ENCODE measurements around the gene DOK7.

DOK7 gene

DNA sequence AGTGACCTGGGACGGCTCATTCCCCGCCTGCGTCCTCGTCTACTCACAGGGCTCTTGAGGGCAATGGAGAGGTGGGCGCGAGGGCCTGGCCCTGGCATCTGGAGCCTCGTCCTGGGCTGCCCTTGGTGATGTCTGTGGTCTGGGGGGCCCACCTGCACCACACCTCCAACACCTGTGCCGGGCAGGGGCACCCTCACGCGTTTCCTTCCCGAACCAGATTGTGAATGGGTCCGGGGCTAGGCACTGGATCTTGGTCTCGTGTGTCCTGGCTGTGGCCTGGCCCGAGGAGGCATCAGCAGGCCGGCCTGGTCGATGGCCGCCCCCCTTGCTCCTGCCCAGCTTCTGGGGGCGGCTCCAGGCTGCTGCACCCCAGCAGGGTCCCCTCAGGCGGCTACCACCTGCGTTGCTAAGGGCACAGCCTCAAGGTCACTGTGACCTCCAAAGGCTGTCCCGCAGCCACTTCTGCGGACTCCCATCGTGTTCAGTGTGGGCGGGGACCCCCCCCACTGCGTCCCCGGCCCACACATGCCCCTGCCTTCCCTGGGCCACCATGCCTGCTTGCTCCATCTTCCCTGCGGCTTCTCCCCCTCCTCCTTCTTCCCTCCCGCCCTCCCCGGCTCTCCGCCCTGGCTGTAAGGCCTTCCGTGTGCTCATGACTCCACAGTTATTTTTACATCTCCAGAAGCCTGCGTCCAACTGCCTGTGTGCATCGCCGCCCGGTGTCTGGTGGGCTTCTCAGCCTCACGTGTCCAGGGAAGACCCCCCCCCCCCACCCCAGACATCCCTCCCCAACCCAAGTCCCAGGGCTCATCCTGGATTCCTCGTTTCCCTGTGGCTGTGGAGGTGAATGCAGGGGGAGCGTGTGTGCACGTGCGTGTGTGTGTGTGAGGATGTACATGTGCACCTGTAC is 3.8 kb downstream of the DOK7 start:
- H3K9me3 Mint-ChIP-seq: no peaks in the 10 kb centered on the region
- ATAC-seq (replicated peaks): no peak
- no peak for DNase-seq
- H3K36me3 Mint-ChIP-seq (ENCODE audit: insufficient read depth): no peaks in the 10 kb centered on the region
- no peak overlapping the region for H3K4me3 Mint-ChIP-seq
- peaks cover 4% of the 10 kb centered on the region in 2 donors for H3K4me1 Mint-ChIP-seq (ENCODE audit: low read depth in 2 of 2)
- H3K27ac Mint-ChIP-seq: no peak overlapping the region
- H3K27me3 Mint-ChIP-seq: peaks cover 25 to 30% of the 10 kb centered on the region in 2 donors

GRCh38 chr4:3467601-3468031 is 4.5 kb downstream of the DOK7 start:
- Mint-ChIP-seq H3K27me3 (peaks cover 18 to 23% of the 10 kb centered on the region in 2 donors), H3K4me1 (ENCODE audit: low read depth in 2 of 2) (peaks cover 2% of the 10 kb centered on the region in 2 donors), H3K36me3 (ENCODE audit: insufficient read depth) (no peaks in the 10 kb centered on the region), H3K27ac (no peak overlapping the region), H3K9me3 (no peaks in the 10 kb centered on the region), H3K4me3 (no peak overlapping the region)
- DNase-seq (no peak), ATAC-seq (replicated peaks) (no peak)

DNA sequence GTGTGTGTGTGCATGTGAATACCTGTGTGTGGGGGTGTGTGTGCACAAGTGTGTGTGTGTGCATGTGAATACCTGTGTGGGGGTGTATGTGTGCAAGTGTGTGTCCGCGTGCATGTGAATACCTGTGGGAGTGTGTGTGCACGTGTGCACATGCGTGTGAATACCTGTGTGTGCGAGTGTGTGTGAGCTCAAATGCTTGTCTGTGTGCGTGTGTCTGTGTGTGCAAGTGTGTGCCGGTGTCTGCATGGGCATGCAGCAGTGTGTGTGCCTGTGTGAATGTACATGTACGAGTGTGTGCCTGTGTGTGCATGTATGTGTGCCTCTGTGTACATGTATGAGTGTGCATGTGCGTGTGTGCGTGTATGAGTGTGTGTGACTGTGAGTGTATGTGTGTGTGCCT is 5.0 kb downstream of the DOK7 start:
- no peaks in the 10 kb centered on the region for H3K9me3 Mint-ChIP-seq
- H3K27me3 Mint-ChIP-seq: peaks cover 15 to 19% of the 10 kb centered on the region in 2 donors
- no peaks in the 10 kb centered on the region for H3K36me3 Mint-ChIP-seq (ENCODE audit: insufficient read depth)
- no peaks in the 10 kb centered on the region for H3K4me1 Mint-ChIP-seq (ENCODE audit: low read depth in 2 of 2)
- H3K27ac Mint-ChIP-seq: no peak overlapping the region
- no peak overlapping the region for H3K4me3 Mint-ChIP-seq
- DNase-seq (no peak), ATAC-seq (replicated peaks) (no peak)

DNA sequence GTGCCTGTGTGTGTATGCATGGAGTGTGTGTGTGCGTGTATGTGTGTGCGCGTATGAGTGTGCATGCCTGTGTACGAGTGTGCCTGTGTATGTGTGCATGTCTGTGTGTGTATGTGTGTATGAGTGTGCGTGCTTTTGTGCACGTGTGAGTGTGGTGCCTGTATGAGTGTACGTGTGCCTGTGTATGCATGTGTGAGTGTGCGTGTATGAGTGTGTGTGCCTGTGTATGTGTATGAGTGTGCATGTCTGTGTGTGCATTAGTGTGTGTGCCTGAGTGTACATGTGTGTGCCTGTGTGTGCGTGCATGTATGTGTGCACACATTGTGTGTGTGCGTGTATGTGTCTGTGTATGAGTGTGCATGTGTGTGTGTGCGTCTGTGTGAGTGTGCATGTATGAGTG is 5.7 kb downstream of the DOK7 start:
- no peaks in the 10 kb centered on the region for H3K4me1 Mint-ChIP-seq (ENCODE audit: low read depth in 2 of 2)
- no peak overlapping the region for H3K4me3 Mint-ChIP-seq
- DNase-seq (no peak), ATAC-seq (replicated peaks) (no peak)
- H3K27me3 Mint-ChIP-seq: peaks cover 15 to 19% of the 10 kb centered on the region in 2 donors
- no peaks in the 10 kb centered on the region for H3K9me3 Mint-ChIP-seq
- H3K36me3 Mint-ChIP-seq (ENCODE audit: insufficient read depth): no peaks in the 10 kb centered on the region
- no peak overlapping the region for H3K27ac Mint-ChIP-seq

DNA sequence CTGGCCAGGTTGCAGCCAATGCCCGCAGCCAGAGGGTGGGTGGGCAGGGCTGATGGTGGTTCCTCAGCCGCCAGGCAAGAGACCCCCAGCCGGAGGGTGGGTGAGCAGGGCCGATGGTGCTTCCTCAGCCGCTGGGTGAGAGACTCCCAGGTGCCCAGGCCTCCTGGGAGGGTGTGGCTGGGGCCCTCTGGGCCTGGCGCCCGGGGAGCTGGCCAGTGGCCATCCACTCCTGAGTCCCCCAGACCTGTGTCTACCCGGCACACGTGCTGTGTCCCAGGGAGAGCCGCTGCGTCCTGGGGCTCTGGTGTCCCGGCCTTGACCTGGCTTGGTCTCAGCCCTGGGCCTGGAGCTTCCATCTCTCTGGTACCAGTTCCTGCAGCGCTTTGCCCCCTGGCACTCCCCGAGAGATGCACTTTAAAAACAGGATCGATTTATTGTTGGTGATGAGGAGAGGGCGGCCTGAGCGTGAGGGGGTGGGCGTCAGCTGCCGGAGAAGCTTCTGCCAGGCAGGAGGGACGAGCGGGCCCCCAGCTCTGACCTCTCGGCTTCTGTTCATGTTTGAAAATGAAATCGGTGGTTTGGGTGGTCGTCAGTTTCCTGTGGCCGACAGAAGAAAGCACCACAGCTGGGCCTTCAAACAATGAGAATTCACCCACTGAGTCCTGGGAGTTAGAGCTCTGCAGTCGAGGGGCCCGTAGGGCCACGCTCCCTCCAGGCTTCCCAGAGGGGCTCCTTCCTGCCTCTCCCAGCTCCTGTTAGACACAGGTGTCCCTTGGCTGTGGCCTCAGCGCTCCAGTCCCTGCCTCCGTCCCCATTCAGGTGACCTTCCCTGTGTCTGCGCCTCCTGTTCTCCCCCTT is 6.5 kb downstream of the DOK7 start:
- no peaks in the 10 kb centered on the region for H3K36me3 Mint-ChIP-seq (ENCODE audit: insufficient read depth)
- no peaks in the 10 kb centered on the region for H3K4me1 Mint-ChIP-seq (ENCODE audit: low read depth in 2 of 2)
- ATAC-seq (replicated peaks) (no peak), DNase-seq (no peak)
- no peak overlapping the region for H3K27ac Mint-ChIP-seq
- peaks cover 10 to 13% of the 10 kb centered on the region in 2 donors for H3K27me3 Mint-ChIP-seq
- H3K9me3 Mint-ChIP-seq: no peaks in the 10 kb centered on the region
- no peak overlapping the region for H3K4me3 Mint-ChIP-seq

DNA sequence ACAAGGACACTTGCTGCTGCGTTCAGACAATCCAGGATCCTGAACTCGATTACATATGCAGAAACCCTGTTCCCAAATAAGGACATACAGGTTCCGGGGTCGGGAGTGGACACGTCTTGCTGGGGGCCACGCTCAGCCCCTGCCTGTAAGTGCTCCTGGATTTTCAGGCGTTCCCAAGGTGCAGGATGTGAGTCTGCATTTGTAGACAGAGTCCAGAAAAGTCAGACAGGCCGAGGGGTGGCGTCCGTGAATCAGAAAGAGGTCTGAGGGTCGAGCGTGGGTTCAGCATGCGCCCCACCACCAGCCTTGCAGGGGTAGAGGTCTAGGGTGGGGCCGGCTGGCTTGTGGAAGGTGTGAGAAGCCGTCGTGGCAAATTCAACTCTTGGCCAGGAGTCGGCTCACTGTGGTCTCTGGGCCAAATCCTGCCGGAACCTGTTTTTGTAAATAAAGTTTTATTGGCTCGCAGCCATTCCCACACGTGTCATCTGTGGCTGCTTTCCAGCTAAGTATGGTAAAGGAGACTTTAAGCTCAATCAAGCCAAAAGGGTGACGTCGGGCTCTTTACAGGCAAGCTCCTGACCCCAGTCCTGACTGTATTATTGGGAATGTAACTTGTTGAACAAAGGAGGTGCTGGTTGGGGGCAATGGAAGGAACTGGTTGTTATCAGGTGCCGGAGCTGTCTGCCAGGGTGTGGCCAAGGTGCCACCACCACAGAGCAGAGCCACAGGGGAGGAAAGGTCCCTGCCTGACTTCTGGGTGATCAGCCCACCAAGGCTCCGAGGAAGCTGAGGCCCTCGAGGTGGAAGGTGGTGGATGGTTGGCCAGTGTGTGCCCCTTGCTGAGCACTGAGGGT is 7.4 kb downstream of the DOK7 start:
- no peaks in the 10 kb centered on the region for H3K36me3 Mint-ChIP-seq (ENCODE audit: insufficient read depth)
- no peak for DNase-seq
- peaks cover 2 to 5% of the 10 kb centered on the region in 2 donors for H3K27me3 Mint-ChIP-seq
- no peak for ATAC-seq (replicated peaks)
- H3K27ac Mint-ChIP-seq: no peak overlapping the region
- H3K4me1 Mint-ChIP-seq (ENCODE audit: low read depth in 2 of 2): no peaks in the 10 kb centered on the region
- H3K9me3 Mint-ChIP-seq: no peaks in the 10 kb centered on the region
- no peak overlapping the region for H3K4me3 Mint-ChIP-seq

GRCh38 chr4:3471098-3471760 is 8.1 kb downstream of the DOK7 start:
- peaks cover under 1% of the 10 kb centered on the region in 2 donors for H3K27me3 Mint-ChIP-seq
- DNase-seq: no peak

GRCh38 chr4:3471886-3472285 is 8.8 kb downstream of the DOK7 start:
- no peak for DNase-seq
- no peak for ATAC-seq (replicated peaks)
- Mint-ChIP-seq H3K4me3 (no peak overlapping the region), H3K27ac (no peak overlapping the region), H3K9me3 (no peaks in the 10 kb centered on the region), H3K27me3 (peaks cover 7% of the 10 kb centered on the region in 2 donors), H3K36me3 (ENCODE audit: insufficient read depth) (no peaks in the 10 kb centered on the region), H3K4me1 (ENCODE audit: low read depth in 2 of 2) (no peaks in the 10 kb centered on the region)

More at GRCh38 chr4:3471098-3471760, 8.1 kb downstream of the DOK7 start:
- H3K36me3 Mint-ChIP-seq (ENCODE audit: insufficient read depth): no peaks in the 10 kb centered on the region
- ATAC-seq (replicated peaks): no peak
- H3K9me3 Mint-ChIP-seq: no peaks in the 10 kb centered on the region
- H3K4me3 Mint-ChIP-seq: no peak overlapping the region
- no peak overlapping the region for H3K27ac Mint-ChIP-seq
- no peaks in the 10 kb centered on the region for H3K4me1 Mint-ChIP-seq (ENCODE audit: low read depth in 2 of 2)

DNA sequence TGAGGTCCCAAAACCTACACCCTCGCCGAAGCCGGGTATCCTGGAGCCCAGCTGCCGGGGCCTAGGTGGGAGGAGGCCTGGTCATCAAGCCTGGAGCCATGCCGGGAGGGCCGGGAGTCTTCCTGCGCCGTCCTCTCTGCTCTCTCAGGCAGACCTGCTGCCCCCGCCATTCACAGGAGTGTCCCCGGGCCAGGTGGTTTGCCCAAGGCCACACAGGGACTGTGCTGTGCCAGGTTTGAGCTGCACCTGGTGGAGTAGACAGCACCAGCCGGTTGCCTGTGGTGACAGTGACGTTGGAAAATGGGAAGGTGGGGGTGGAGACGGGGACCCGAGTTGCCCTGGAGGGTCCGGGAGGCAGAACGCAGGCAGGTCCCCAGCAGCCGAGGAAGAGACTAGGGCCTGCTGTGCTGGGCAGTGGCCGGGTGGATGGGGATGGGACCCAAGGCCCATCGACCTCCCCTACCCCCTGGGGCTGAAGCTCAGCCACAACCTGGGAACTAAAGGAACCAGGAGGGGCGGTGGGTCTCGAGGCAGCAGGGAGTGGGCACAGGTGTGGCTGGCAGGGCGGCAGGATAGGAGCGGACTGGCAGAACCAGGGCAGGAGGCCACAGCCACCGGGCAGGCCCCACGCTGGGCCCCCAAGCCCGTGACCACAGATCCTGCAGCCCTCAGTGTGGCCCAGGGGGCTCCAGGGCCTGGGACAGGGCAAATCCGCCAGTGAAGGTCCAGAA is 9.5 kb downstream of the DOK7 start:
- Mint-ChIP-seq H3K4me1 (ENCODE audit: low read depth in 2 of 2) (no peaks in the 10 kb centered on the region), H3K27ac (no peak overlapping the region), H3K27me3 (peaks cover 8 to 10% of the 10 kb centered on the region in 2 donors), H3K9me3 (no peaks in the 10 kb centered on the region), H3K36me3 (ENCODE audit: insufficient read depth) (no peaks in the 10 kb centered on the region), H3K4me3 (no peak overlapping the region)
- no peak for DNase-seq
- ATAC-seq (replicated peaks): no peak

DNA sequence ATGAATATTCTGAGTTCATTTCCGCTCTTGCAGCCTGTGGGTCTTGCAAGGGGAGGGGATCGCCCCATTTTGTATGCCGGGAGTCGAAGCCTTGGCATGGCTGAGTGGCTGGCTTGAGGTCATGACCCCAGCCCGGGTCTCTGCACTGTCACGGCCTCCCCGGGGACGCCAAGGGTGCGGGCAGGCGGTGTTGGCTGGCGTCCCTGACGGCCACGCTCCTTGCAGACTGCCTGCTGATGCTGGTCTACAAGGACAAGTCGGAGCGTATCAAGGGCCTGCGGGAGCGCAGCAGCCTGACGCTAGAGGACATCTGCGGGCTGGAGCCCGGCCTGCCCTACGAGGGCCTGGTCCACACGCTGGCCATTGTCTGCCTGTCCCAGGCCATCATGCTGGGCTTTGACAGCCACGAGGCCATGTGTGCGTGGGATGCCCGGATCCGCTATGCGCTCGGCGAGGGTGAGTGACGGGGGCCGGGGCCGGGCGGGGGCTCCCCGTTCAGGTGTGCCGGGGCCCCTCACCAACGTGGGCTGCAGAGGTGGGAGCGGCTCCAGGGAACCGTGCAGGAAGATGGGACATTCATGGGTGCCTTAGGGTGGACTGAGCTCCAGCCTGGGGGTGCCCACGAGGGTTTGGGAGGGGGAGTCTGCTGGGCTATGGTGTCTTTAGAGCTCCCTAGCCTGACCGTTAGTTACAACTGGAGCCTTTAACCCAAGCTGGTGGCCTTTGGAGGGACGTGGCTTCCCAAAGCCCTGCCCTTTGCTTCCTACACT is 10.3 kb downstream of the DOK7 start:
- DNase-seq (no peak), ATAC-seq (replicated peaks) (no peak)
- Mint-ChIP-seq H3K27ac (no peak overlapping the region), H3K27me3 (peaks cover 8 to 10% of the 10 kb centered on the region in 2 donors), H3K36me3 (ENCODE audit: insufficient read depth) (no peaks in the 10 kb centered on the region), H3K4me1 (ENCODE audit: low read depth in 2 of 2) (no peaks in the 10 kb centered on the region), H3K4me3 (no peak overlapping the region), H3K9me3 (no peaks in the 10 kb centered on the region)

DNA sequence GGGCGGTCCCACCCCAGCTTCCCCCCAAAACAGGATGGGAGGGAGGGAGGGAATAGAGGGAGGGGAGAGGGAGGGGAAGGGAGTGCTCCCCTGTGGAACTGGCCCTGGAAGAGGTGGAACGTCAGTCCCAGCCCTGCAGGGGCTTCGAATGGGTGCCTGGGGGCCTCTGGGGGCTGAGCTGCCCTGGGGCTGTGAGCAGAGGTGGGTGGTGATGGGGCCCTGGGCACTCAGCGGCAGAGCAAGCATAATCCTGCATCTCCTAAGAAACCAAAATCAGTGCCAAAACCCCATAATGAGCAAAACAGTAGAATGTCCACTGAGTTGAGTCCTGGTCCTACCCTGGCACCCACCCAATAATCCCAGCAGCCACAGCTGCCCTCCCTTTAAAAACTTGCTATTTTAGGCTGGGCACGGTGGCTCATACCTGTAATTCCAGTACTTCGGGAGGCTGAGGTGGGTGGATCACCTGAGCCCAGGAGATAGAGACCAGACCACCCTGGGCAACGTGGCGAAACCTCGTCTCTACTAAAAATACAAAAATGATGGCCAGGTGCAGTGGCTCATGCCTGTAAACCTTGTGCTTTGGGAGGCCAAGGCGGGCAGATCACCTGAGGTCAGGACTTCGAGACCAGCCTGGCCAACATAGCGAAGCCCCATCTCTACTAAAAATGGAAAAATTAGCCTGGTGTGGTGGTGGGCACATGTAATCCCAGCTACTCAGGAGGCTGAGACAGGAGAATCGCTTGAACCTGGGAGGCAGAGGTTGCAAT is 11.1 kb downstream of the DOK7 start:
- Mint-ChIP-seq H3K4me1 (ENCODE audit: low read depth in 2 of 2) (no peaks in the 10 kb centered on the region), H3K27ac (no peak overlapping the region), H3K27me3 (peaks cover 8 to 10% of the 10 kb centered on the region in 2 donors), H3K4me3 (no peak overlapping the region), H3K9me3 (no peaks in the 10 kb centered on the region), H3K36me3 (ENCODE audit: insufficient read depth) (no peaks in the 10 kb centered on the region)
- DNase-seq (no peak), ATAC-seq (replicated peaks) (no peak)
